T47D (cell line): ENCODE measurements around the gene NR6A1.

Experiments used
- DNase-seq, 2 experiments: peaks; one replicate each; pipeline versions ENCODE4 v3.0.0 to v3.0.0-alpha.2; 2011 to 2012; ENCODE audit warnings: low read depth in 1 of 2, low spot score in 1 of 2
- JUND ChIP-seq: IDR thresholded peaks from 2 replicates; pipeline ENCODE4 v1.6.1; 2012; ENCODE audit warnings: low read depth
- in situ Hi-C: cut with HindIII; loops from 2 replicates; pipeline ENCODE4 v1.10.0; 2016; ENCODE audit warnings: low sequenced_read_pairs, low pct_unique_long_range_greater_than_20kb

NR6A1 gene

GRCh38 chr9:124470306-124470705 lies 300.8 kb downstream of the NR6A1 start:
- no peak for TF ChIP-seq JUND
- no peak for DNase-seq
- in situ Hi-C loops = no loop called here

- in situ Hi-C loops = no loop called here
- no peak for DNase-seq
- TF ChIP-seq JUND = no peak
Observed at GRCh38 chr9:124469011-124469832, 301.9 kb downstream of the NR6A1 start.

GRCh38 chr9:124468061-124468740 lies 302.9 kb downstream of the NR6A1 start:
- no peak for DNase-seq
- no peak for TF ChIP-seq JUND
- in situ Hi-C loops = no loop called here

DNA sequence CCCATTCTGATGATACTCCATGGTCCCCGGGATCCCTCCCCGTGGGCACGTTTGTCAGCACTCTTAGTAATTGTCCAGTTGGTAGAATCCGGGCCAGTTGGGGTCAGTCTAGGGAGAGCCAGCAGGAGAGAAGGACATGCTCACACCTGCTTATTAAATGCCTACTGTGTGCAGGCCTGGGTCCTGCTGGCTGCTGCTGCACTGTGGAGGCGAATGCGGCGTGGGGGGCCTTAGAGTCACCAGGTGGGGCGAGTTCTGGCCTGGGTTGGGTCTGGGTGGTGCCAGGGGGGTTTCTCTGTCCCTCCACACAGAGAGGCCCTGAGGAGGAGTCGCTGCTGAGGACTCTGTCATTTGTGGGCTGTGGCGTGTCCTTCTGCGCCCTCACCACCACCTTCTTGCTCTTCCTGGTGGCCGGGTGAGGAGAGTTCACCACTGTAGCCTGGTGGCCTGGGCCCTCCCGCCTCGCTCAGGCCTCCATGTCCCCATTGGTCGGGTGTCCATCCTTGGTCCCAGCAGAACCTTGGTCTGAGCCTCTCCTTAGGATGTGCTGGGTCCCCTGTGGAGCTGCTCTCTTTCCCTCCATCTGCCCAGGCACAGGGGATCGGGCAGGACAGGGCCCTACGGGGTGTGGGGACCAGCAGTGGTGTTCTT lies 303.6 kb downstream of the NR6A1 start:
- TF ChIP-seq JUND = no peak
- in situ Hi-C loops = no loop called here
- DNase-seq = no peak
